NB4 (cell line): ENCODE data around the gene SCO1.
A peak's percentile ranks its signal among the peaks of the same experiment; 100 is the strongest.

Experiments used
- DNase-seq: peaks from one replicate; pipeline ENCODE4 v3.0.0; 2010; ENCODE audit warnings: low read depth
- H3K4me3 ChIP-seq: one replicate; pipeline ENCODE4 v1.5.1; 2011; ENCODE audit warnings: mild to moderate bottlenecking, low read depth, low read length, moderate library complexity
- MYC ChIP-seq: IDR thresholded peaks from 2 replicates; pipeline ENCODE4 v1.6.1; 2011; ENCODE audit warnings: low read depth, low read length
- POLR2A ChIP-seq: IDR thresholded peaks from 2 replicates; pipeline ENCODE4 v1.6.1; 2011; ENCODE audit warnings: mild to moderate bottlenecking; ENCODE audit not compliant: insufficient read length; ENCODE audit errors: extremely low read depth
- TF ChIP-seq, protein P1 (sequence below): IDR thresholded peaks from 2 replicates; pipeline ENCODE4 v1.6.1; 2011; ENCODE audit warnings: low read depth, low read length
- TF ChIP-seq, protein P2 (sequence below): IDR thresholded peaks from one replicate; pipeline ENCODE4 v1.5.1; 2012; ENCODE audit warnings: low read depth, low read length

Gene SCO1

DNA sequence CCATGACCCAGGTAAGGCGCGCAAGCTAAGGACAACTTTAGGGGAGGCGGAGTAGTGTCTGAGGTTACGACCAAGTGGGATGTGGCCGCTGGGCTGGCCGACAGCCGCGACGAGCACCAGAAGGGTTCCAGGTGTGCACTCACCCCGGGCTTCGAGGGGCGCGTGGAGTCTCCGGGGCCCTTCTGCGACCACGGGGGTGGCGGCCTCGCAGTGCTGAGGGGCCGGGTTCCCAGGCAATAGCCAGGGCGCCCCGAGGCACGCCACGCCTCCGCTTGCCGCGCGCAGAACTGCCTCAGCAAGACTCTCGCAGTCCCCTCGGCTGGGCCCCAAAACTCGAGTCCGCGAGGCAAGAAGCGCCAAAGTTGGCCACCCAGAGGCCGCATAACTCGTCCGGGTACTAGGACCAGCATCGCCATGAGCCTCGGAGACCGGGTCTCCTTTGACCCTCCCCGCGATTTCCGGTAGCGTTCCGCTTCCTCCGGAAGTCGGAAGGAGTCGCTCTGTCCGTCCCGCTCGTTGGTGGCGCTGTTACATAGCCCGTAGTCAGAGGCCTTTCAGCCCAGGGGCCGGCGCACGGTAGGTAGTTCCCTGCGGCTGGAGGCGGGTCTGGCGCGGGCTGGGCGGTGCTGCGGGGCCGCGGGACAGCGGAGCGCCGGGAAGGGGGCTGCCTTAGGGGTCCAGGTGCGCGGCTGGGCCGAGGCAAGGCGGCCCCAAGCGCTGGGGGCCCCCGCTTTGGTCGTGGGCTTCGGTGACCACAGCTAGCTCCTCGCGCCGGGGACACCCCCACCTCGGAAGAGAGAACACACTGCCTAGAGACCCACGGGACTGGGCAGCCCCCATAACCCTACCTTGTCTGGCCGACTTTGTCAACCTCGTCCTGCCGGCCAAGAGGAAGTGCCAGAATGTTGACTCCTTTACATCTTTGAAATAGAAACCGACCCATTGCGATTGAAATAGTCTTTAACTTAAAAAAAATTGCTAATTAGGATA, at the start of gene SCO1, which contains the start of gene ADPRM:
TSS of gene SCO1 (minus strand) at position 442 of the 990 bp plus-strand sequence. CDS start at position 416, 26 bp downstream.
TSS of gene ADPRM (plus strand) at position 503 of the 990 bp plus-strand sequence. CDS start 7,333 bp downstream, outside the sequence.
- TF ChIP-seq, protein P1, sequence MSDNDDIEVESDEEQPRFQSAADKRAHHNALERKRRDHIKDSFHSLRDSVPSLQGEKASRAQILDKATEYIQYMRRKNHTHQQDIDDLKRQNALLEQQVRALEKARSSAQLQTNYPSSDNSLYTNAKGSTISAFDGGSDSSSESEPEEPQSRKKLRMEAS, result 0 out of 2 replicates have a peak, but pooled peaks have one; percentile 52
- TF ChIP-seq MYC (peak; percentile 88), POLR2A (peak; percentile 87)
- TF ChIP-seq, protein P2, sequence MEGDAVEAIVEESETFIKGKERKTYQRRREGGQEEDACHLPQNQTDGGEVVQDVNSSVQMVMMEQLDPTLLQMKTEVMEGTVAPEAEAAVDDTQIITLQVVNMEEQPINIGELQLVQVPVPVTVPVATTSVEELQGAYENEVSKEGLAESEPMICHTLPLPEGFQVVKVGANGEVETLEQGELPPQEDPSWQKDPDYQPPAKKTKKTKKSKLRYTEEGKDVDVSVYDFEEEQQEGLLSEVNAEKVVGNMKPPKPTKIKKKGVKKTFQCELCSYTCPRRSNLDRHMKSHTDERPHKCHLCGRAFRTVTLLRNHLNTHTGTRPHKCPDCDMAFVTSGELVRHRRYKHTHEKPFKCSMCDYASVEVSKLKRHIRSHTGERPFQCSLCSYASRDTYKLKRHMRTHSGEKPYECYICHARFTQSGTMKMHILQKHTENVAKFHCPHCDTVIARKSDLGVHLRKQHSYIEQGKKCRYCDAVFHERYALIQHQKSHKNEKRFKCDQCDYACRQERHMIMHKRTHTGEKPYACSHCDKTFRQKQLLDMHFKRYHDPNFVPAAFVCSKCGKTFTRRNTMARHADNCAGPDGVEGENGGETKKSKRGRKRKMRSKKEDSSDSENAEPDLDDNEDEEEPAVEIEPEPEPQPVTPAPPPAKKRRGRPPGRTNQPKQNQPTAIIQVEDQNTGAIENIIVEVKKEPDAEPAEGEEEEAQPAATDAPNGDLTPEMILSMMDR, result no peak
- peak; percentile 98 for DNase-seq
- H3K4me3 ChIP-seq, result peak within 1 kb of the TSS; percentile 97

DNA sequence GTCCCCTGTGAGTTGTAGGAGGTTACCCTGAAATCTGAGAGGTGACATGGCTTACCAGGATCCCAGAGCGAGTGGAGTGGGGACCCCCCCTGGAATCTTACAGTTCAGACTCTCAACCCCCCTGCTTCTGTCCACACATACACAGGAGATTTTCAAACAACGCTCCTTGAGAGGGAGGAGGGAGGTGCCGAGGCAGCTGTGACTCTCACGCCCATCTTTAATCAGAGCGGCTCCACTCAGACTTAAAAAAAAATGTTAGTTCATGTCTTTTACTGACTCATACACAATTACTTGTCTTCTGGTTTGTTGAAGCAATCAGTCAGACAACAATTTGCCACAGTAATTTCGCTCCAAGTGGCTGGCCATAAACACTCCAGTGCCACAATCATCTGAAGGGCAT, 47.9 kb upstream of the SCO1 start:
- DNase-seq, result no peak
- no peak overlapping the region for H3K4me3 ChIP-seq
- TF ChIP-seq POLR2A, result no peak
- TF ChIP-seq, protein P2, result no peak
- TF ChIP-seq, protein P1, result no peak
- no peak for TF ChIP-seq MYC

DNA sequence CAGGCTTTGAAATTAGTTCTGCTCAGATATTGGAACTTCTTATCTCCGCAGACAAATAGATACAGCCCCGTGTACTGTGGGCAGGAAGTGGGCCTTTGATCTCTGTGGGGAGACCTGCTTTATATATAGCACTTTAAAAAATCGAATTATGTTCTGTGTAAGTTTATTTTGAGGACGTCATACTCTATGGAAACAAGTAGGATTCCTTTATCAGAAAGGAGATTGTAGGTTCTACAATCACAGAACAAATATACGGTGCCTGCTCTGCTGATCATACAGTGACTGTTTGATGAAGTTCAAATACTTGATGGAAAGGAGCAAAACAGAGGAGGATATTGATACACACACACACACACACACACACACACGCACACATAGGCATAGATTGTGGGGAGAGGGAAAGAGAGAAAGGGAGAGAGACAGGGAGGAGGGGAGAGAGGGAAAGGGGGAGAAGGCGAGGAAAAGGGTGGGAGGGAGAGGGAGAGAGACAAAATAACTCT, 47.2 kb upstream of the SCO1 start:
- TF ChIP-seq MYC, result no peak
- no peak for TF ChIP-seq POLR2A
- TF ChIP-seq, protein P2, result no peak
- TF ChIP-seq, protein P1, result no peak

DNA sequence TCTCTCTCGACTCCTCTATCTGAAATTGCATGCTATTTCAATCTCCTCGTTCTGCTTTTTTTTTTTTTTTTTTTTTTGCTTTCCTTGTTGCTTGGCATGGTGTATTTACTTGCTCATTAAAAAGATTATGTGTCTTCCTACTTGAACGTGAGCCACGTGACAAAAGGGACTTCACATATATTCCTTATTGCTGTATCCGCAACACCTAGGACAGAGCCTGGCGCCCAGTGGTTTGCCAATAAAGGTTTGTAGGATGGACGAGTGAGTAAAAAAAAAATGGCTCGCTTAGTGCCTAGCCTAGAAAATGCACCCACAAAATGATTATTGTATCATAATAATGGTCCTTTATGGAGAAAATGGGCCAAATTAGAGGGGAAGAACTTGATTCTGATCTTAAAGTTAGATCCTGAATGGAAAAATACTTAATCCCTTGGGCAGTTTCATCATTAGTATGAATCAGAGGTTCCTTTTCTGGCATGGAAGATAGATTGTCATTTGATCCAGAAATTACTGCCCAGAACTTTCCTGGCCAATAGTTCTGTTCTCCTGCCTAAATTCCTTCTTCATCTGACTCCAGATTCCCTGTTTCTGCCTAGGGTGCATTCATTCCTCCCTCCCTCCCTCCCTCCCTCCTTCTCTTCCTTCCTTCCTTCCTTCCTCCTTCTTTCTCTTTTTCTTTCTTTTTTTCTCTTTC, 46.1 kb upstream of the SCO1 start:
- no peak for TF ChIP-seq POLR2A
- TF ChIP-seq MYC, result no peak
- TF ChIP-seq, protein P1, result no peak
- TF ChIP-seq, protein P2, result no peak
- DNase-seq, result no peak
- no peak overlapping the region for H3K4me3 ChIP-seq

More for the DNA sequence above, 47.2 kb upstream of the SCO1 start:
- no peak overlapping the region for H3K4me3 ChIP-seq
- DNase-seq, result no peak

DNA sequence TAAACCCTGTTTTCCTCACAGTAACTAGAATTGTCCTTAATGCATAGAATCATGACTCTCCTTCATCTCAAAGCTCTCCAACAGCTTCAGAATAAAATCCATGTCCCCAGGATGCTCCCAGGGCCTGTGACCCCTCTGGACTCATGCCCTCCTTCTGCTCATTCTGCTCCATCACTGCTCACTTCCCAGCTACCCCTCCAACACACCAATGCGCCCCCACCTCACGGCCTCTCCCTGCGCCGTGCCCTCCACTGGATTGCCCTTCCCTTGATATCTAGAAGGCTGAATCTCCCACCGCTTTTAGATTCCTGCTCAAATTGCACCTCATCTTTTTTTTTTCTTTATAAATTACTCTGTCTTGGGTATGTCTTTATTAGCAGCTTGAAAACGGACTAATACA, 45.1 kb upstream of the SCO1 start:
- TF ChIP-seq, protein P1, result no peak
- TF ChIP-seq MYC, result no peak
- DNase-seq, result no peak
- no peak overlapping the region for H3K4me3 ChIP-seq
